ENCODE measurements around the gene SERGEF.
A peak's percentile ranks its signal among the peaks of the same experiment; 100 is the strongest.

- TF ChIP-seq CTCF (conservative IDR thresholded peaks at IDR 0.05 in 1 of 2, IDR thresholded peaks at IDR 0.05 in 1 of 2; ENCODE audit: extremely low read depth in 1 of 2, insufficient read depth in 1 of 2, low read depth in 1 of 2, low read length in 2 of 2) (peak; percentile 10 to 42), EZH2 (IDR thresholded peaks at IDR 0.05; ENCODE audit: borderline replicate concordance, low read length) (no peak)
Measured at GRCh38 chr11:17906436-17906835, 106.4 kb downstream of the SERGEF start.

All from mammary epithelial cell (primary cell).